Calu3 (cell line): ENCODE data around the gene HPRT1. TPM values are rescaled to one million over a fixed set of nuclear protein-coding genes. Genes with fewer than 3 reads are reported as not detected.

ENCODE experiments used
- BruUV-seq: library from RNA; stranded (reverse); fragments of 400-500 nt; replicated peaks from 2 replicates; lab custom pipeline; 2021; lab: Mats Ljungman, UMichigan
- CTCF ChIA-PET: fragments of 300-600 bp; sonication (Branson Sonifier 250); formaldehyde crosslinking; loops from one replicate; lab custom pipeline; 2022; ENCODE audit warnings: antibody characterized with exemption; lab: Charles Lee
- DNase-seq: peaks from one replicate; pipeline ENCODE4 v3.0.0; 2022
- H3K27ac Mint-ChIP-seq: one replicate; pipeline ENCODE4 v1.8.0; 2022; ENCODE audit warnings: mixed read lengths; ENCODE audit not compliant: unreplicated experiment
- H3K27me3 Mint-ChIP-seq: one replicate; pipeline ENCODE4 v1.8.0; 2022; ENCODE audit warnings: mixed read lengths; ENCODE audit not compliant: unreplicated experiment
- H3K36me3 Mint-ChIP-seq: one replicate; pipeline ENCODE4 v1.8.0; 2022; ENCODE audit warnings: mild to moderate bottlenecking, moderate library complexity, mixed read lengths; ENCODE audit not compliant: insufficient read depth, unreplicated experiment
- H3K4me1 Mint-ChIP-seq: one replicate; pipeline ENCODE4 v1.8.0; 2022; ENCODE audit warnings: mild to moderate bottlenecking, low read depth, mixed read lengths; ENCODE audit not compliant: unreplicated experiment
- H3K4me3 Mint-ChIP-seq: one replicate; pipeline ENCODE4 v1.8.0; 2022; ENCODE audit warnings: mild to moderate bottlenecking, low read depth, moderate library complexity, mixed read lengths; ENCODE audit not compliant: unreplicated experiment
- H3K9me3 Mint-ChIP-seq: one replicate; pipeline ENCODE4 v1.8.0; 2022; ENCODE audit warnings: low read depth, mixed read lengths; ENCODE audit not compliant: unreplicated experiment
- CTCF ChIP-seq: fragments of 200-600 bp; IDR thresholded peaks from one replicate; pipeline ENCODE4 v1.8.0; 2022; ENCODE audit warnings: antibody characterized with exemption; ENCODE audit not compliant: unreplicated experiment
- intact Hi-C: fragments of 100-400 bp; cut with micrococcal nuclease; formaldehyde crosslinking; loops from one replicate; pipeline ENCODE4 v1.10.0; 2022; ENCODE audit not compliant: unreplicated experiment
- total RNA-seq: library from RNA; stranded (reverse); gene quantifications from 2 replicates; pipeline ENCODE4 v1.2.3, GENCODE V29; 2022

HPRT1 gene
- total RNA-seq, 1 experiment from 2014 or later, result 75.0 TPM

GRCh38 chrX:134528960-134529359, 69.0 kb downstream of the HPRT1 start:
- no peak for TF ChIP-seq CTCF
- no peaks in the 10 kb centered on the region for H3K27me3 Mint-ChIP-seq
- no peak overlapping the region for H3K4me3 Mint-ChIP-seq
- no TSS peak for BruUV-seq
- no peak overlapping the region for H3K27ac Mint-ChIP-seq
- intact Hi-C loops, result no loop called here
- no peaks in the 10 kb centered on the region for H3K36me3 Mint-ChIP-seq
- DNase-seq, result no peak
- no peaks in the 10 kb centered on the region for H3K4me1 Mint-ChIP-seq
- no peaks in the 10 kb centered on the region for H3K9me3 Mint-ChIP-seq
- CTCF ChIA-PET, result no interaction called here

GRCh38 chrX:134529481-134529880, 69.5 kb downstream of the HPRT1 start:
- no peak for TF ChIP-seq CTCF
- CTCF ChIA-PET, result no interaction called here
- H3K4me1 Mint-ChIP-seq, result no peaks in the 10 kb centered on the region
- H3K27ac Mint-ChIP-seq, result no peak overlapping the region
- no peak for DNase-seq
- H3K9me3 Mint-ChIP-seq, result no peaks in the 10 kb centered on the region
- no peaks in the 10 kb centered on the region for H3K36me3 Mint-ChIP-seq
- intact Hi-C loops, result no loop called here
- BruUV-seq, result no TSS peak
- no peaks in the 10 kb centered on the region for H3K27me3 Mint-ChIP-seq
- no peak overlapping the region for H3K4me3 Mint-ChIP-seq

- no TSS peak for BruUV-seq
Observed at GRCh38 chrX:134530845-134531244, 70.9 kb downstream of the HPRT1 start.

GRCh38 chrX:134533352-134533751, 73.4 kb downstream of the HPRT1 start:
- Mint-ChIP-seq H3K4me3 (no peak overlapping the region), H3K4me1 (peaks cover 18% of the 10 kb centered on the region), H3K9me3 (no peaks in the 10 kb centered on the region), H3K27ac (no peak overlapping the region), H3K27me3 (no peaks in the 10 kb centered on the region), H3K36me3 (no peaks in the 10 kb centered on the region)
- no peak for TF ChIP-seq CTCF
- intact Hi-C loops, result no loop called here
- BruUV-seq, result no TSS peak
- DNase-seq, result no peak
- CTCF ChIA-PET, result no interaction called here

More at GRCh38 chrX:134530845-134531244, 70.9 kb downstream of the HPRT1 start:
- Mint-ChIP-seq H3K4me3 (no peak overlapping the region), H3K36me3 (no peaks in the 10 kb centered on the region), H3K27ac (no peak overlapping the region), H3K9me3 (no peaks in the 10 kb centered on the region), H3K4me1 (no peaks in the 10 kb centered on the region), H3K27me3 (no peaks in the 10 kb centered on the region)
- no peak for TF ChIP-seq CTCF
- intact Hi-C loops, result no loop called here
- no peak for DNase-seq
- CTCF ChIA-PET, result no interaction called here
